Panc1 (cell line): Measurements from ENCODE around the gene CPPED1.

ENCODE experiments used
- CTCF ChIP-seq: fragments of 450-650 bp; IDR thresholded peaks from 2 replicates; pipeline ENCODE4 v1.5.1; 2017; ENCODE audit warnings: mild to moderate bottlenecking
- POLR2AphosphoS5 ChIP-seq: IDR thresholded peaks from 2 replicates; pipeline ENCODE4 v1.6.1; 2012; ENCODE audit warnings: mild to moderate bottlenecking, low read depth, low read length, moderate library complexity

GRCh38 chr16:12845282-12845681 lies 41.6 kb upstream of the CPPED1 start:
- TF ChIP-seq POLR2AphosphoS5 (no peak), CTCF (no peak)
